Testis (tissue), 3 donors: ENCODE results near the gene AGPAT2. TPM values are rescaled to one million over a fixed set of nuclear protein-coding genes. Genes with fewer than 3 reads are reported as not detected.

Experiments used
- DNase-seq: peaks from one replicate; pipeline ENCODE4 v3.0.0-alpha.2; 2019
- H3K27ac ChIP-seq, 2 donors: fragments of 200-600 bp; sonication (generic); one replicate each; pipeline ENCODE4 v1.5.1; 2019
- H3K27me3 ChIP-seq: fragments of 200-600 bp; sonication (generic); one replicate; pipeline ENCODE4 v1.5.1; 2019
- H3K36me3 ChIP-seq: fragments of 200-600 bp; sonication (generic); one replicate; pipeline ENCODE4 v1.5.1; 2017; ENCODE audit warnings: low read depth; ENCODE audit errors: missing control alignments
- H3K4me1 ChIP-seq: fragments of 200-600 bp; sonication (generic); one replicate; pipeline ENCODE4 v1.5.1; 2019
- H3K4me3 ChIP-seq, 2 donors: fragments of 200-600 bp; sonication (generic); one replicate each; pipeline ENCODE4 v1.5.1; 2017 to 2019
- H3K9me3 ChIP-seq: fragments of 200-600 bp; sonication (generic); one replicate; pipeline ENCODE4 v1.5.1; 2017
- CTCF ChIP-seq, 3 experiments: fragments of 450-650 bp in 2 of 3; fragments of 200-600 bp in 1 of 3; sonication (generic) in 1 of 3; IDR thresholded peaks; one replicate each; pipeline ENCODE4 v1.5.1; 2016 to 2019; ENCODE audit warnings: antibody characterized with exemption in 3 of 3, mild to moderate bottlenecking in 2 of 3, moderate library complexity in 1 of 3
- POLR2A ChIP-seq: fragments of 450-650 bp; IDR thresholded peaks from one replicate; pipeline ENCODE4 v1.6.1; 2017; ENCODE audit warnings: antibody characterized with exemption, mild to moderate bottlenecking, moderate library complexity
- WGBS, 2 donors: methylation state at CpG; one replicate each; pipeline ENCODE4 v1.1.5; 2018; 5-methylcytosine and 5-hydroxymethylcytosine counted together
- intact Hi-C: fragments of 100-400 bp; cut with DNase I; formaldehyde crosslinking; loops from one replicate; pipeline ENCODE4 v1.15.1; 2023; ENCODE audit warnings: low total_unique reads
- polyA plus RNA-seq: library from polyadenylated mRNA; stranded (reverse); fragments of 350-450 nt; fragmentation: Illumina TruSeq; extraction: RNeasy Lipid Tissue Mini Kit (QIAGEN cat#74804); gene quantifications from one replicate; pipeline ENCODE4 v1.2.3, GENCODE V29; 2014; ENCODE audit warnings: low read depth, low replicate concordance; ENCODE audit not compliant: insufficient read depth
- total RNA-seq, 2 donors: library from RNA; depleted of rRNA; stranded (reverse); fragments of >200 nt; gene quantifications; one replicate each; pipeline ENCODE4 v1.2.3, GENCODE V29; 2016

The AGPAT2 gene
- total and polyA plus RNA-seq, 3 donors from 2014 or later: 34.2 to 52.7 (median 46.6) TPM

DNA sequence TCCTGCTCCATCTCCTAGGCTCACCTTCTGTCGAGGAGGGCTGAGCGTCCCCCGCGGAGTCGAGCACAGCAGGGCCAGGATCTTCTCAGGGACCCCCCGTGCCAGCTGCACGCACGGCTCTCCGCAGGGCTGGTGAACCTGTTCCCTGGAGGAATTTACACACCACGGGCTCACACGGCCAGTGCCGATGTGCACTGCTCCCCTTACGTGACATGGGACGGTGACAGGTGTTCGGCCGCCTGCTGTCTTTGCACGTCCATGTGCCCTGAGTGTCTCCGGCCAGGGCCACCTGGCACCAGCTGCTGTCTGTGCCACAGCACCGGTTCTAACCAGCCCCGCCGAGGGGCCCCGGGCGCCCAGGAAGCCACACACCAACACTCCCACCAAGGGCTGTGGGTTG, 8.7 kb upstream of the AGPAT2 start:
- no peaks in the 10 kb centered on the region for H3K4me1 ChIP-seq
- intact Hi-C loops: no loop called here
- no peak overlapping the region for H3K27ac ChIP-seq

DNA sequence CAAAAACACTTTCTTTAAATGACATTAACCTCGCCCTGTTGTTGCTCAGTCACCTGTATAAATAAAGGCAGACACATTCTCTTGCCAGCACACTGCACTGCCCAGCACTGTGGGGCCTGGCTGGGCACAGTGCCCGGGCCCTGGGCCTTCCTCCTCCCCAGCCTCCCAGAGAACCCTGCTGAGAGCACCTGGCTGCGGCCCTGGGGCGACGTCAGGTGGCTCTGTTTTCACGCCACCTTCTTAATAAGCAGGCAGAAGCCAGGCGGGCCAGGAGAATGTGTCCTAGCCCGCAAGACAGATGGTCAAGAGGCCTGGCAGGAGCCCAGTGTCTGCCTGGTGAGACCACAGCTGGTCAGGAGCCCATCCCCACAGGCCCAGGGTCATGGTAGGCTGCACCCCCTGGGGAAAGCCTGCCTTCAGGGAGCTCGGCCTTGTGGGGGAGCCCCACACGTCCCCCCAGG, 8.2 kb upstream of the AGPAT2 start:
- 76 to 83% methylated on average over 2 to 10 of the region's 10 CpGs for WGBS, 2 donors
- no peak for DNase-seq
- H3K9me3 ChIP-seq: no peaks in the 10 kb centered on the region
- H3K4me3 ChIP-seq: no peak overlapping the region
- H3K36me3 ChIP-seq: no peaks in the 10 kb centered on the region
- H3K4me1 ChIP-seq: no peaks in the 10 kb centered on the region
- intact Hi-C loops: no loop called here
- H3K27ac ChIP-seq: no peak overlapping the region
- TF ChIP-seq CTCF (IDR thresholded peaks at IDR 0.05) (no peak), POLR2A (no peak)
- H3K27me3 ChIP-seq: no peaks in the 10 kb centered on the region

More for the DNA sequence above, 8.7 kb upstream of the AGPAT2 start:
- TF ChIP-seq POLR2A (no peak), CTCF (IDR thresholded peaks at IDR 0.05) (no peak)
- Histone ChIP-seq H3K36me3 (no peaks in the 10 kb centered on the region), H3K4me3 (no peak overlapping the region), H3K9me3 (no peaks in the 10 kb centered on the region), H3K27me3 (no peaks in the 10 kb centered on the region)
- WGBS, 2 donors: 87 to 91% methylated on average over 12 to 23 of the region's 23 CpGs
- DNase-seq: no peak

GRCh38 chr9:136694872-136695247, 7.6 kb upstream of the AGPAT2 start:
- no peaks in the 10 kb centered on the region for H3K4me1 ChIP-seq
- H3K9me3 ChIP-seq: no peaks in the 10 kb centered on the region
- no peaks in the 10 kb centered on the region for H3K36me3 ChIP-seq
- H3K4me3 ChIP-seq: no peak overlapping the region
- TF ChIP-seq POLR2A (no peak), CTCF (IDR thresholded peaks at IDR 0.05) (no peak)
- intact Hi-C loops: no loop called here
- 91 to 96% methylated on average over 11 of the region's 11 CpGs for WGBS, 2 donors
- no peak for DNase-seq
- no peak overlapping the region for H3K27ac ChIP-seq
- H3K27me3 ChIP-seq: no peaks in the 10 kb centered on the region

- H3K27ac ChIP-seq: no peak overlapping the region
- intact Hi-C loops: no loop called here
Observed at GRCh38 chr9:136694163-136694871, 7.1 kb upstream of the AGPAT2 start.

More at GRCh38 chr9:136694163-136694871, 7.1 kb upstream of the AGPAT2 start:
- H3K4me3 ChIP-seq: no peak overlapping the region
- DNase-seq: no peak
- 58 to 66% methylated on average over 14 to 32 of the region's 32 CpGs for WGBS, 2 donors
- no peaks in the 10 kb centered on the region for H3K4me1 ChIP-seq
- H3K36me3 ChIP-seq: no peaks in the 10 kb centered on the region
- H3K27me3 ChIP-seq: no peaks in the 10 kb centered on the region
- no peaks in the 10 kb centered on the region for H3K9me3 ChIP-seq
- TF ChIP-seq CTCF (IDR thresholded peaks at IDR 0.05) (peak in 2 of 3 experiments; percentile 31 to 53), POLR2A (no peak)
